ENCODE results near the gene DOCK7. TPM values are rescaled to one million over a fixed set of nuclear protein-coding genes. Genes with fewer than 3 reads are reported as not detected.
"Not testable (repeated sequence)": the region's sequence is repeated elsewhere in the genome, so short reads cannot be mapped to it uniquely, and the experiment has no call there.

The DOCK7 gene
- total and polyA plus RNA-seq, 9 donors, result 12.7 to 43.1 (median 38.2) TPM

DNA sequence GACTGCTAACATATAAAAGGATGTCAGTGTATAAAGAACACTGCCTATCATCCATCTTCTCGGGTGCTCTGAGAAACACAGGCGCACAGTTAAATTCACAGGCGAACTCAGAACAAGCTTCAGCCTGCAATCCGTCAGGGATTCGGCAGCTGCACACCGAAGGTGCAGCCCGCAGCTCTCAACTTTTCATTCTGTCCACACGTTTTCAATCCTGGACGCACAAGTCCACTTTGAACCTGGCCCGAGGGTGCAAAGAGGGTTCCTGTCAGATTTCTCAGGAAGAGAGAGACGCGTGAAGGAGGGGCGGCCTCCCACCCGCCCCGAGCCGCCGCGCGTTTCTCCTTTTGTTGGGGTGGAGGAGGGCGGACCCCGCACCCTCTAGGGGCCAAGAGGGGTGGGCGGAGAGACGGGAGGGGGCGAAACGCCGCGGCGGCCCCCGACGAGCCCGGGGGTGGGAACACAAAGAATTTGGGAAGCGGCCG, 724 bp downstream of the DOCK7 start:
- 0 to 1% (median 1%) methylated on average over 33 of the region's 33 CpGs for WGBS, 3 donors
- Histone ChIP-seq H3K4me3 (peak overlapping the region; percentile 79), H3K27me3 (no peaks in the 10 kb centered on the region), H3K9me3 (no peaks in the 10 kb centered on the region), H3K27ac (peak overlapping the region; percentile 52 to 80), H3K4me1 (ENCODE audit: insufficient read depth) (peaks cover 12% of the 10 kb centered on the region), H3K36me3 (no peaks in the 10 kb centered on the region)
- peak; percentile 14 to 58 (median 43) for DNase-seq
- TF ChIP-seq EP300 (IDR thresholded peaks at IDR 0.05) (no peak), POLR2A (IDR thresholded peaks at IDR 0.05) (no peak)
- TF ChIP-seq, protein P1, sequence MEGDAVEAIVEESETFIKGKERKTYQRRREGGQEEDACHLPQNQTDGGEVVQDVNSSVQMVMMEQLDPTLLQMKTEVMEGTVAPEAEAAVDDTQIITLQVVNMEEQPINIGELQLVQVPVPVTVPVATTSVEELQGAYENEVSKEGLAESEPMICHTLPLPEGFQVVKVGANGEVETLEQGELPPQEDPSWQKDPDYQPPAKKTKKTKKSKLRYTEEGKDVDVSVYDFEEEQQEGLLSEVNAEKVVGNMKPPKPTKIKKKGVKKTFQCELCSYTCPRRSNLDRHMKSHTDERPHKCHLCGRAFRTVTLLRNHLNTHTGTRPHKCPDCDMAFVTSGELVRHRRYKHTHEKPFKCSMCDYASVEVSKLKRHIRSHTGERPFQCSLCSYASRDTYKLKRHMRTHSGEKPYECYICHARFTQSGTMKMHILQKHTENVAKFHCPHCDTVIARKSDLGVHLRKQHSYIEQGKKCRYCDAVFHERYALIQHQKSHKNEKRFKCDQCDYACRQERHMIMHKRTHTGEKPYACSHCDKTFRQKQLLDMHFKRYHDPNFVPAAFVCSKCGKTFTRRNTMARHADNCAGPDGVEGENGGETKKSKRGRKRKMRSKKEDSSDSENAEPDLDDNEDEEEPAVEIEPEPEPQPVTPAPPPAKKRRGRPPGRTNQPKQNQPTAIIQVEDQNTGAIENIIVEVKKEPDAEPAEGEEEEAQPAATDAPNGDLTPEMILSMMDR (IDR thresholded peaks at IDR 0.05), result no peak
- intact Hi-C loops (cut with DNase I), result no loop called here

DNA sequence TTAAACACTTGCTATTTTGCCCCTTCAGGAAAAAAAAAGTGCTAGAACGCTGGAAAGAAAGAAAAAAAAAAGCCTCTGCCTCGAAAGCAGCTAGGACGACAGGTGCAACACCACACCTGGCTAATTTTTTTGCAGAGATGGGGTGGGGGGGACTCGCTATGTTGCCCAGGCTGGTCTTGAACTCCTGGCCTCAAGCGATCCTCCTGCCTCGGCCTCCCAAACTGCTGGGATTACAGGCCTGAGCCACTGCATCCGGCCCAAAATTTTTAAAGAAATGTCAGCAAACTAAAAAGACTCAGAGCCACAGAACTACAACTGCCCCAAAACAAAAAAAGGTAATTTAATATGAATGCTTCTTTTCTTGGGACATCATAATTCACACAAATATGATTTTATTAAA, 1.4 kb downstream of the DOCK7 start:
- TF ChIP-seq POLR2A (IDR thresholded peaks at IDR 0.05), result no peak
- TF ChIP-seq EP300 (IDR thresholded peaks at IDR 0.05), result no peak
- TF ChIP-seq, protein P1 (IDR thresholded peaks at IDR 0.05), result no peak
- H3K4me3 ChIP-seq, result peak overlapping the region; percentile 79
- peaks cover 12% of the 10 kb centered on the region for H3K4me1 ChIP-seq (ENCODE audit: insufficient read depth)
- no peak overlapping the region for H3K27ac ChIP-seq
- intact Hi-C loops (cut with DNase I), result no loop called here
- no peaks in the 10 kb centered on the region for H3K27me3 ChIP-seq
- DNase-seq, result no peak
- no peaks in the 10 kb centered on the region for H3K36me3 ChIP-seq
- 71 to 78% (median 77%) methylated on average over 7 of the region's 7 CpGs for WGBS, 3 donors
- no peaks in the 10 kb centered on the region for H3K9me3 ChIP-seq

DNA sequence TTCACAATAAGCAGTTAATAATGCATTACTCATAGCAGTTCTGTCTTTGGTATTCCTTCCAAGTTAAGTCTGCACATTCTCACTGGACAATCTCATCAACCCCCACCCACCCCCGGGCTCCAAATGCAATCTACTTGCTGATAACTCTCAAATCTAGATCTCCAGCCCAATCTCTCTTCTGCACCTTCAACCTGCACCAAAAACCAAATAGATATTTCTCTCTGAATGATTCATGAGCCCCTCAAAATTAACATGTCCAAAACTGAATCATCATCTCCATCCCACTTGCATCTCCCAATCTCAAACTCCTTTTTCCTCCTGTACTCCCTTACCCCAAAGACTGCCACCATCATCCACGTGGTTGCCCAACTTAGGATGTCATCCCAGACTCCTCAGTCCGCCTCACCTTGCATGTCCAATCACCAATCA, 2.7 kb downstream of the DOCK7 start:
- no peak overlapping the region for H3K4me3 ChIP-seq
- WGBS, 3 donors, result 64 to 70% (median 70%) methylated on average over 3 of the region's 3 CpGs
- DNase-seq, result no peak
- peaks cover 10% of the 10 kb centered on the region for H3K4me1 ChIP-seq (ENCODE audit: insufficient read depth)
- intact Hi-C loops (cut with DNase I), result no loop called here
- TF ChIP-seq EP300 (IDR thresholded peaks at IDR 0.05) (no peak), POLR2A (IDR thresholded peaks at IDR 0.05) (no peak)
- TF ChIP-seq, protein P1 (IDR thresholded peaks at IDR 0.05), result no peak
- no peak overlapping the region for H3K27ac ChIP-seq
- no peaks in the 10 kb centered on the region for H3K9me3 ChIP-seq
- H3K36me3 ChIP-seq, result no peaks in the 10 kb centered on the region
- H3K27me3 ChIP-seq, result no peaks in the 10 kb centered on the region

DNA sequence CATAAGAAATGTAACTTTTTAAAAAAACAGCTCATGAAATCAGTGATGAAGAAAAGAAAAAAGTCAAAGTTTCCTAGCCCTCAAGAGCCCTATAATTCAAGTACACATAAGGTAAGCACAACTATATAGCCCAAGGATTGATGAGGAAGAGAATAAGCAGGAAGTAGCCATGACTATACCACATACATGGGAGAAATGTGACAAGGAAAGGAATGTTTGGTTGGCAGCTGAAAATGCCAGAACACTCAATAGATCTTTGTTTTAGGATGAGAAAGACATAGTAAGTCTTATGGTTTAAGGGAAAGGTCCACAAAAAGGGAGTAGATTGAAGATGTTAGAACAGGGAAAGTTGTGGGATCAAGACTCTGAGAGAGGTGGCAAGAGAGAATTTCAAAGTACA, 5.7 kb downstream of the DOCK7 start:
- Histone ChIP-seq H3K27ac (no peak overlapping the region), H3K36me3 (no peaks in the 10 kb centered on the region), H3K4me1 (ENCODE audit: insufficient read depth) (peaks cover 7% of the 10 kb centered on the region), H3K27me3 (no peaks in the 10 kb centered on the region), H3K9me3 (no peaks in the 10 kb centered on the region), H3K4me3 (no peak overlapping the region)
- intact Hi-C loops (cut with DNase I), result no loop called here
- TF ChIP-seq, protein P1 (IDR thresholded peaks at IDR 0.05), result no peak
- TF ChIP-seq POLR2A (IDR thresholded peaks at IDR 0.05) (no peak), EP300 (IDR thresholded peaks at IDR 0.05) (no peak)
- no peak for DNase-seq

DNA sequence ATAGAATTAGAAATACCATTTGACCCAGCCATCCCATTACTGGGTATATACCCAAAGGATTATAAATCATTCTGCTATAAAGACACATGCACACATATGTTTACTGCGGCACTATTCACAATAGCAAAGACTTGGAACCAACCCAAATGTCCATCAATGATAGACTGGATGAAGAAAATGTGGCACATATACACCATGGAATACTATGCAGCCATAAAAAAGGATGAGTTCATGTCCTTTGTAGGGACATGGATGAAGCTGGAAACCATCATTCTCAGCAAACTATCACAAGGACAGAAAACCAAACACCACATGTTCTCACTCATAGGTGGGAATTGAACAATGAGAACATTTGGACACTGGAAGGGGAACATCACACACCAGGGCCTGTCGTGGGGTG, 7.2 kb downstream of the DOCK7 start:
- H3K4me1 ChIP-seq (ENCODE audit: insufficient read depth); H3K36me3 ChIP-seq; intact Hi-C loops (cut with DNase I); DNase-seq; H3K9me3 ChIP-seq; H3K27me3 ChIP-seq; H3K27ac ChIP-seq; H3K4me3 ChIP-seq: not testable (repeated sequence)
- WGBS, 3 donors, result 77 to 89% (median 88%) methylated on average over 2 of the region's 2 CpGs

DNA sequence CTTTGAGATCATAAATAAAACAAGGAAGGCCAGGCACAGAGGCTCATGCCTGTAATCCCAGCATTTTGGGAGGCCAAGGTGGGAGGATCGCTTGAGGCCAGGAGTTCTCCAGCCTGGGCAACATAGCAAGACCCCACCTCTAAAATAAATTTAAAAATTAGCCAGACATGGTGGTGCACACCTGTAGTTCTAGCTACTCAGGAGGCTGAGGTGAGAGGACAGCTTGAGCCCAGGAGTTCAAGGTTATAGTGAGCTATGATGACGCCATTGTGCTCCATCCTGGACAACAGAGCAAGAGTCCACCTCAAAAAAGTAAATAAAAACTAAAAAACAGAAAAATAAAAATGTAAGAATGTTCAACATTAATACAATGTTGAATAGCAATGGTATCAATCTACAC, 10.4 kb downstream of the DOCK7 start:
- H3K9me3 ChIP-seq; DNase-seq; H3K27me3 ChIP-seq; intact Hi-C loops (cut with DNase I); H3K4me1 ChIP-seq (ENCODE audit: insufficient read depth); H3K4me3 ChIP-seq; H3K36me3 ChIP-seq; H3K27ac ChIP-seq: not testable (repeated sequence)
- 87 to 91% (median 89%) methylated on average over 2 of the region's 2 CpGs for WGBS, 3 donors

All from ovary (tissue), 9 donors.